Prostate gland (tissue), 2 donors: ENCODE results near the gene ROPN1.

Experiments
- POLR2A ChIP-seq: fragments of 450-650 bp; IDR thresholded peaks from one replicate; pipeline ENCODE4 v1.6.1; 2016; ENCODE audit warnings: antibody characterized with exemption, mild to moderate bottlenecking
- TF ChIP-seq, protein P1 (sequence below), 4 experiments: fragments of 200-600 bp in 2 of 4; fragments of 450-650 bp in 2 of 4; sonication (generic) in 2 of 4; IDR thresholded peaks; 1 replicate in 3 of 4; 2 replicates in 1 of 4; pipeline ENCODE4 v1.5.1; 2016 to 2019; ENCODE audit warnings: antibody characterized with exemption in 4 of 4, mild to moderate bottlenecking in 2 of 4, moderate library complexity in 2 of 4

GRCh38 chr3:123993818-123994217 lies 1.9 kb upstream of the ROPN1 start:
- TF ChIP-seq POLR2A, result no peak
- TF ChIP-seq, protein P1, sequence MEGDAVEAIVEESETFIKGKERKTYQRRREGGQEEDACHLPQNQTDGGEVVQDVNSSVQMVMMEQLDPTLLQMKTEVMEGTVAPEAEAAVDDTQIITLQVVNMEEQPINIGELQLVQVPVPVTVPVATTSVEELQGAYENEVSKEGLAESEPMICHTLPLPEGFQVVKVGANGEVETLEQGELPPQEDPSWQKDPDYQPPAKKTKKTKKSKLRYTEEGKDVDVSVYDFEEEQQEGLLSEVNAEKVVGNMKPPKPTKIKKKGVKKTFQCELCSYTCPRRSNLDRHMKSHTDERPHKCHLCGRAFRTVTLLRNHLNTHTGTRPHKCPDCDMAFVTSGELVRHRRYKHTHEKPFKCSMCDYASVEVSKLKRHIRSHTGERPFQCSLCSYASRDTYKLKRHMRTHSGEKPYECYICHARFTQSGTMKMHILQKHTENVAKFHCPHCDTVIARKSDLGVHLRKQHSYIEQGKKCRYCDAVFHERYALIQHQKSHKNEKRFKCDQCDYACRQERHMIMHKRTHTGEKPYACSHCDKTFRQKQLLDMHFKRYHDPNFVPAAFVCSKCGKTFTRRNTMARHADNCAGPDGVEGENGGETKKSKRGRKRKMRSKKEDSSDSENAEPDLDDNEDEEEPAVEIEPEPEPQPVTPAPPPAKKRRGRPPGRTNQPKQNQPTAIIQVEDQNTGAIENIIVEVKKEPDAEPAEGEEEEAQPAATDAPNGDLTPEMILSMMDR (IDR thresholded peaks at IDR 0.05), result no peak
